GM10266 (cell line): ENCODE measurements around the gene GORASP2.

Experiments
- DNase-seq: peaks from one replicate; pipeline ENCODE4 v3.0.0; 2012; ENCODE audit errors: extremely low spot score
- CTCF ChIP-seq: IDR thresholded peaks from 2 replicates; pipeline ENCODE4 v1.5.1; 2012; ENCODE audit warnings: mild to moderate bottlenecking, low read depth; ENCODE audit not compliant: control insufficient read depth, insufficient read depth; ENCODE audit errors: missing control alignments

GORASP2 gene

DNA sequence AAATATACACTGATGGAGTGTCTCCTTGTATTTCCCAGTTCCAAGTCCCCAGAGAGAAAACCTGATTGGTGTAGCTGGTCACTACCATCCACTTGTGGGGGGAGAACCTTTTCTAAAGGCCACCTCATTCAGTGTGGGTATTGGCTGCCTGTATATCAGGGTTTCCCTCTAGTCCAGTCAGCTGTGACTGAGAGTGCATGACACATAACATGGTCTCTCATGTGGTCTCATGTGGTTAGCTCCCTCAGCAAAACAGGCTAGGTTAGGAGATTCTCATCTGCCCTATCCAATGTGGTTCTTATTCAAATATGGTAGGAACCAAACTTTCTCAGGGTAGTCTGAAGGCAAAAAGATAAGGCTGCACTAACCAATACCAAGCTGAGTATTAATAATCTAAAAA lies 4.1 kb upstream of the GORASP2 start:
- no peak for TF ChIP-seq CTCF
- no peak for DNase-seq

GRCh38 chr2:170925923-170926322 lies 3.1 kb upstream of the GORASP2 start:
- DNase-seq: no peak
- no peak for TF ChIP-seq CTCF

DNA sequence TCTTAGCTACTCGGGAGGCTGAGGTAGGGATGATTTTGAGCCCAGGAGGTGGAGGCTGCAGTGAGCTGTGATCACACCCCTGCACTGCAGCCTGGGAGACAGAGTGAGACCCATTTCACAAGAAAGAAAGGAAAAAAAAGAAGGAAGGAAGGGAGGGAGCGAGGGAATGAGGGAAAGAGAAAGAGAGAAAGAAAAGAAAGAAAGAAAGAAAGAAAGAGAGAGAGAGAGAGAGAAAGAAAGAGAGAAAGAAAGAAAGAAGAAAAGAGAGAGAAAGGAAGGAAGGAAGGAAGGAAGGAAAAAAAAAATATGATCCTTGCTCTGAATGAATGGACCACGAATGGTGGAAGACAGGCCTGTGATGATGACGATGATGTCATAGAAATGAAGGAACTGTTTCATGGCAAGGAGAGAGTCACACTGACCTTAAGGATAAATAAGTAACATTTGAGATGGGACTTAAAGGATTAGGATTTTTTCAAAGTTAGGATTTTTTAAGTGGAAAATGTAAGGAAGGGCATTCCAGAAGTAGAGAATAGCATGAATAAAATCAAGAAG lies 2.2 kb upstream of the GORASP2 start:
- TF ChIP-seq CTCF: no peak
- no peak for DNase-seq

DNA sequence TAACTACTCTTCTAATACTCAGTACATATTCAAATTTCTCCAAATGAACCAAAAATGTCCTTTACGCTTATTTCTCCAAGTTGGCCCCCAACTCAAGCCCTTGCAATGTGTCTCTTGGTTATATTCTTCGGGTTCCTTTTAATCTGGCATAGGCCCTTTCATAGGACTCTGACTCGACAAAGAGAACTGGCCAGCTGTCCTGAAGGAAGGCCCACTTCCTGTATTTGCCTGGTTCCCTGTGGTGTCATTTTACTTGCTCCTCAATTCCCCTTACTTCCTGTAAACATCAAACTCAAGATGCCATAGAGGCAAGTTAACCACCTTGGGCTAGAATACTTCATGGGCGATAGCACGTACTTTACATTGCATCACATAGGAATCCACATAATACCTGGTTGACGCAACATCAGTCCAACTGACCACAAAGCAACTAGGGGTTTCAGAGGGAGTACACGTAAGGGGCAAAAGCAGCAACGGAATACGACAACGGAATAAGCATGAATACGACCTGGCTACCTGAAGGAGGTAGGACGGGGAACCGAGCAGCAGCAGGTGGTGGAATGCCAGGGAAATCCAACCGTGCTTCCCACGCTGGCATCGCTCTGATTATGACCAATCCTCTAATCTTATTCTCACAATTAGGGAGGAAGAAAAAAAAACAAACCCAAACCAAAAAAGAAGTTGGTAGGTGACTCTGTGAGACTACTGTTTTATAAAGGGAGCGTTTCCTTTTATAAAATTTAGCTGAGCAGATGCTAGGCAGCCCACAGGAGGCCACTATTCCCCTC lies 823 bp upstream of the GORASP2 start:
- TF ChIP-seq CTCF: no peak
- no peak for DNase-seq

DNA sequence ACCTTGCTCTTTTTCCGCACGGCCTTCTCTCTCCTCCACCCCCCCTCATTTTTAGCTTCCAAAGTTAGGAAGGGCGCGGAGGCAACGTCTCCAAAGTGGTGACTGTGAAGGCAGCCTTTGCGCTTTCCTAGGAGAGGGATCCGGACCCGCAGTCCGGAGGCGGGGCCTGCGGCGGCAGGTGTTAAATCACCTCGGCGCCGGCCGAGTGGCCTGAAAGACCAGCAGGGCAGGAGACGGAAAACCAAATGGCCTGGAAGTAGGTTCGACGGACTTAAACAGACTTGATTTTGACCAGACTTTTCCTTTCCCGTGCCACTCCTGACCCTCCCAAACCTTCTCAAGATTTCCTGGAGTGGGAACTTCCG lies 615 bp downstream of the GORASP2 start:
- peak; percentile 58 for DNase-seq
- no peak for TF ChIP-seq CTCF

- no peak for TF ChIP-seq CTCF
- DNase-seq: peak; percentile 73
These were observed 1.3 kb downstream of the GORASP2 start for GRCh38 chr2:170930131-170930990.

GRCh38 chr2:170930991-170931266 lies 1.9 kb downstream of the GORASP2 start:
- TF ChIP-seq CTCF: no peak
- no peak for DNase-seq
